ENCODE measurements around the gene KLK15. TPM values are rescaled to one million over a fixed set of nuclear protein-coding genes. Genes with fewer than 3 reads are reported as not detected.

The KLK15 gene
- total and polyA plus RNA-seq, 2 of the 8 experiments (the other 6 are each of a cell fraction or from before 2014, with no cell fraction given): not detected

DNA sequence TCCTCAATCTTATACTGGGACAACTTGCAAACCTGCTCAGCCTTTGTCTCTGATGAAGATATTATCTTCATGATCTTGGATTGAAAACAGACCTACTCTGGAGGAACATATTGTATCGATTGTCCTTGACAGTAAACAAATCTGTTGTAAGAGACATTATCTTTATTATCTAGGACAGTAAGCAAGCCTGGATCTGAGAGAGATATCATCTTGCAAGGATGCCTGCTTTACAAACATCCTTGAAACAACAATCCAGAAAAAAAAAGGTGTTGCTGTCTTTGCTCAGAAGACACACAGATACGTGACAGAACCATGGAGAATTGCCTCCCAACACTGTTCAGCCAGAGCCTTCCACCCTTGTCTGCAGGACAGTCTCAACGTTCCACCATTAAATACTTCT, 17.4 kb upstream of the KLK15 start:
- Histone ChIP-seq H2AFZ (ENCODE audit: low read length) (no peak overlapping the region), H2AK5ac (ENCODE audit: low read depth, low read length) (no peak overlapping the region), H3K14ac (ENCODE audit: insufficient read length) (no peak overlapping the region), H3K9me3 (ENCODE audit: insufficient read depth in 2 of 2, low read depth in 1 of 2, low read length in 1 of 2) (no peaks in the 10 kb centered on the region), H4K8ac (ENCODE audit: extremely low read depth, insufficient read depth, low read length) (no peak overlapping the region), H3K18ac (ENCODE audit: extremely low read depth, low read length) (no peak overlapping the region), H3K4me2 (ENCODE audit: insufficient read depth in 1 of 2, low read depth in 2 of 2, low read length in 2 of 2) (no peak overlapping the region), H3K23ac (ENCODE audit: insufficient read length) (no peak overlapping the region), H3K9ac (replicated peaks in 1 of 4; ENCODE audit: extremely low read depth in 1 of 4, low read depth in 3 of 4, low read length in 3 of 4) (no peak overlapping the region), H2BK5ac (ENCODE audit: low read depth, low read length) (no peak overlapping the region), H3K36me3 (ENCODE audit: control insufficient read depth in 2 of 4, insufficient read depth in 4 of 4, low read length in 3 of 4) (no peaks in the 10 kb centered on the region), H4K91ac (replicated peaks; ENCODE audit: insufficient read length, low read length) (no peak overlapping the region), H3K79me1 (ENCODE audit: low read depth, low read length) (no peaks in the 10 kb centered on the region), H2BK20ac (ENCODE audit: low read length) (no peak overlapping the region), H3K4ac (replicated peaks; ENCODE audit: insufficient read length, low read depth, low read length) (no peak overlapping the region), H4K5ac (ENCODE audit: insufficient read length, low read depth, low read length) (no peak overlapping the region), H3K4me1 (replicated peaks in 1 of 4; ENCODE audit: control insufficient read depth in 3 of 4, insufficient read depth in 4 of 4, low read length in 3 of 4) (no peaks in the 10 kb centered on the region), H2BK15ac (ENCODE audit: low read length) (no peak overlapping the region), H3K56ac (replicated peaks; ENCODE audit: insufficient read length, low read depth, low read length) (no peak overlapping the region), H3K27ac (ENCODE audit: low read depth, low read length) (no peak overlapping the region), H2BK120ac (replicated peaks; ENCODE audit: low read depth, low read length) (no peak overlapping the region), H3K23me2 (ENCODE audit: low read depth, low read length) (no peaks in the 10 kb centered on the region), H3K4me3 (ENCODE audit: extremely low read depth in 1 of 4, insufficient read depth in 2 of 4, low read depth in 3 of 4, low read length in 4 of 4) (no peak overlapping the region), H2BK12ac (ENCODE audit: low read depth, low read length) (no peak overlapping the region), H3K27me3 (replicated peaks in 1 of 4; ENCODE audit: control insufficient read depth in 3 of 4, extremely low read depth in 1 of 4, insufficient read depth in 3 of 4, low read length in 3 of 4) (0 out of 7 replicates have a peak, but pooled peaks cover 0 to 4% (median 0%) of the 10 kb centered on the region in 4 experiments), H3K79me2 (ENCODE audit: control insufficient read depth in 1 of 2, insufficient read depth in 2 of 2, low read length in 2 of 2) (no peaks in the 10 kb centered on the region), H4K20me1 (replicated peaks in 1 of 2; ENCODE audit: control insufficient read depth in 1 of 2, insufficient read depth in 2 of 2, low read length in 2 of 2) (no peaks in the 10 kb centered on the region)
- POLR2A ChIA-PET (ENCODE audit: partially characterized antibody): interaction anchor here (1.1 to 1.2 kb wide), 2 partner anchors 11 to 56 kb away, joined by 3 read pairs; no protein-coding TSS in a partner anchor
- DNase-seq (ENCODE audit: low read depth in 1 of 2, low spot score in 2 of 2) (no peak), FAIRE-seq (no peak)
- 94% methylated on average over 3 of the region's 3 CpGs; no CpG with 5 or more reads in 1 of the 2 experiments for WGBS, 2 experiments (ENCODE audit: extremely low coverage in 1 of 2, insufficient coverage in 1 of 2, insufficient read length in 1 of 2, insufficient replicate concordance in 2 of 2, low coverage in 1 of 2, low lambda C conversion rate in 2 of 2, missing lambda C conversion rate in 1 of 2)
- CTCF ChIA-PET (ENCODE audit: partially characterized antibody): no interaction called here
- no peak for TF ChIP-seq ZNF274 (IDR thresholded peaks at IDR 0.05; ENCODE audit: borderline replicate concordance, extremely low read depth, low read length)
- TF ChIP-seq GABPA (IDR thresholded peaks at IDR 0.05; ENCODE audit: borderline replicate concordance, insufficient read depth, low read length): no peak
- TF ChIP-seq SP4 (IDR thresholded peaks at IDR 0.05; ENCODE audit: low read length): no peak
- no peak for TF ChIP-seq HDAC6 (IDR thresholded peaks at IDR 0.05; ENCODE audit: low read depth, low read length)
- no peak for TF ChIP-seq POLR2A (IDR thresholded peaks at IDR 0.05; ENCODE audit: control extremely low read depth in 1 of 2, low read depth in 2 of 2, low read length in 2 of 2)
- no peak for TF ChIP-seq SIRT6 (IDR thresholded peaks at IDR 0.05; ENCODE audit: low read length)

Data from H1 (cell line).